H9 (cell line): ENCODE measurements around the gene MCF2L2. TPM values are rescaled to one million over a fixed set of nuclear protein-coding genes. Genes with fewer than 3 reads are reported as not detected.

Experiments used
- DNase-seq: peaks from one replicate; pipeline ENCODE4 v3.0.0-alpha.2; 2017
- H2AFZ ChIP-seq: one replicate; pipeline ENCODE4 v1.6.1; 2013; ENCODE audit warnings: mild to moderate bottlenecking, low read length, control low read depth, moderate library complexity
- H2AK5ac ChIP-seq: 2 replicates; pipeline ENCODE4 v1.6.1; 2013; ENCODE audit warnings: low read length, control low read depth, mixed read lengths; ENCODE audit not compliant: insufficient read length
- H2BK120ac ChIP-seq: one replicate; pipeline ENCODE4 v1.6.1; 2013; ENCODE audit warnings: low read depth, mild to moderate bottlenecking, low read length, control low read depth, inconsistent platforms; ENCODE audit not compliant: poor library complexity, severe bottlenecking
- H2BK12ac ChIP-seq: 2 replicates; pipeline ENCODE4 v1.6.1; 2013; ENCODE audit warnings: low read length, control low read depth, mixed read lengths, low read depth; ENCODE audit not compliant: insufficient read length
- H2BK15ac ChIP-seq: 2 replicates; pipeline ENCODE4 v1.6.1; 2013; ENCODE audit warnings: low read depth, low read length, control low read depth
- H2BK20ac ChIP-seq: one replicate; pipeline ENCODE4 v1.6.1; 2013; ENCODE audit warnings: low read depth, mild to moderate bottlenecking, low read length, control low read depth, inconsistent platforms; ENCODE audit not compliant: poor library complexity, severe bottlenecking
- H2BK5ac ChIP-seq: 2 replicates; pipeline ENCODE4 v1.6.1; 2013; ENCODE audit warnings: low read length, control low read depth, mixed read lengths; ENCODE audit not compliant: insufficient read length
- H3K14ac ChIP-seq: 2 replicates; pipeline ENCODE4 v1.6.1; 2013; ENCODE audit warnings: low read length, control low read depth; ENCODE audit not compliant: insufficient read depth
- H3K18ac ChIP-seq: 2 replicates; pipeline ENCODE4 v1.6.1; 2013; ENCODE audit warnings: low read depth, mild to moderate bottlenecking, mixed read lengths, low read length, control low read depth; ENCODE audit not compliant: insufficient read length
- H3K23ac ChIP-seq: 2 replicates; pipeline ENCODE4 v1.6.1; 2013; ENCODE audit warnings: low read length, control low read depth, mixed read lengths, low read depth; ENCODE audit not compliant: insufficient read length
- H3K23me2 ChIP-seq: 2 replicates; pipeline ENCODE4 v1.6.1; 2013; ENCODE audit warnings: low read depth, mild to moderate bottlenecking, mixed read lengths, low read length, control low read depth; ENCODE audit not compliant: insufficient read length, poor library complexity, severe bottlenecking
- H3K27ac ChIP-seq: 2 replicates; pipeline ENCODE4 v1.5.1; 2013; ENCODE audit warnings: low read length, control low read depth, mixed read lengths, low read depth; ENCODE audit not compliant: insufficient read length
- H3K27me3 ChIP-seq: 2 replicates; pipeline ENCODE4 v1.6.1; 2013; ENCODE audit warnings: low read length, control low read depth, inconsistent platforms; ENCODE audit not compliant: insufficient read depth
- H3K4ac ChIP-seq: 2 replicates; pipeline ENCODE4 v1.6.1; 2013; ENCODE audit warnings: low read depth, mild to moderate bottlenecking, control low read depth, inconsistent platforms, low read length, moderate library complexity
- H3K4me1 ChIP-seq: 2 replicates; pipeline ENCODE4 v1.6.1; 2013; ENCODE audit warnings: low read length, control low read depth, inconsistent platforms; ENCODE audit not compliant: insufficient read depth
- H3K4me2 ChIP-seq: 2 replicates; pipeline ENCODE4 v1.6.1; 2013; ENCODE audit warnings: low read length, control low read depth, mixed read lengths; ENCODE audit not compliant: insufficient read length, insufficient read depth
- H3K56ac ChIP-seq: 2 replicates; pipeline ENCODE4 v1.6.1; 2013; ENCODE audit warnings: low read depth, mild to moderate bottlenecking, mixed read lengths, low read length, control low read depth; ENCODE audit not compliant: insufficient read length
- H3K79me1 ChIP-seq: 2 replicates; pipeline ENCODE4 v1.6.1; 2013; ENCODE audit warnings: low read depth, mild to moderate bottlenecking, moderate library complexity, low read length, control low read depth, inconsistent platforms; ENCODE audit not compliant: insufficient read depth, poor library complexity, severe bottlenecking
- H3K79me2 ChIP-seq: 2 replicates; pipeline ENCODE4 v1.6.1; 2013; ENCODE audit warnings: low read length, control low read depth, inconsistent platforms; ENCODE audit not compliant: insufficient read depth
- H3K9ac ChIP-seq: 2 replicates; pipeline ENCODE4 v1.6.1; 2013; ENCODE audit warnings: low read length, control low read depth, mixed read lengths; ENCODE audit not compliant: insufficient read length; ENCODE audit errors: extremely low read depth
- H3K9me3 ChIP-seq: one replicate; pipeline ENCODE4 v1.6.1; 2013; ENCODE audit warnings: low read depth, low read length, inconsistent platforms; ENCODE audit not compliant: control insufficient read depth
- H3T11ph ChIP-seq: one replicate; pipeline ENCODE4 v1.6.1; 2013; ENCODE audit warnings: mild to moderate bottlenecking, low read length, control low read depth, inconsistent platforms
- H4K20me1 ChIP-seq: one replicate; pipeline ENCODE4 v1.6.1; 2013; ENCODE audit not compliant: control insufficient read depth, insufficient read length, insufficient read depth
- H4K5ac ChIP-seq: 2 replicates; pipeline ENCODE4 v1.6.1; 2013; ENCODE audit warnings: low read depth, mild to moderate bottlenecking, mixed read lengths, low read length, control low read depth; ENCODE audit not compliant: insufficient read length
- H4K8ac ChIP-seq: replicated peaks from 2 replicates; pipeline ENCODE4 v1.6.1; 2013; ENCODE audit warnings: low read length, control low read depth, mixed read lengths, low read depth; ENCODE audit not compliant: insufficient read length
- H4K91ac ChIP-seq: 2 replicates; pipeline ENCODE4 v1.6.1; 2013; ENCODE audit warnings: low read depth, mild to moderate bottlenecking, moderate library complexity, mixed read lengths, low read length, control low read depth; ENCODE audit not compliant: insufficient read length
- H3K27ac Mint-ChIP-seq, 3 experiments: 2 replicates in 2 of 3; 3 replicates in 1 of 3; pipeline ENCODE4 v1.8.0; 2020 to 2021; ENCODE audit warnings: mixed read lengths in 3 of 3, mild to moderate bottlenecking in 1 of 3, moderate library complexity in 1 of 3
- H3K27me3 Mint-ChIP-seq: 2 replicates; pipeline ENCODE4 v1.8.0; 2021; ENCODE audit warnings: low read depth, mild to moderate bottlenecking, moderate library complexity, mixed read lengths
- H3K36me3 Mint-ChIP-seq, 3 experiments: 2 replicates in 2 of 3; 3 replicates in 1 of 3; pipeline ENCODE4 v1.8.0; 2020 to 2021; ENCODE audit warnings: low read depth in 3 of 3, mixed read lengths in 3 of 3; ENCODE audit not compliant: insufficient read depth in 1 of 3
- H3K4me1 Mint-ChIP-seq, 2 experiments: 2 replicates each; pipeline ENCODE4 v1.8.0; 2020; ENCODE audit warnings: mixed read lengths in 2 of 2
- H3K4me3 Mint-ChIP-seq, 2 experiments: 2 replicates in 1 of 2; 3 replicates in 1 of 2; pipeline ENCODE4 v1.8.0; 2020 to 2021; ENCODE audit warnings: mild to moderate bottlenecking in 2 of 2, mixed read lengths in 2 of 2, moderate library complexity in 1 of 2
- H3K9me3 Mint-ChIP-seq, 2 experiments: 2 replicates in 1 of 2; 3 replicates in 1 of 2; pipeline ENCODE4 v1.8.0; 2020; ENCODE audit warnings: mild to moderate bottlenecking in 2 of 2, mixed read lengths in 2 of 2, moderate library complexity in 1 of 2
- WGBS: extraction: QIAGEN DNeasy Blood & Tissue Kit; methylation state at CpG from one replicate; pipeline ENCODE4 v1.1.7; 2013; ENCODE audit warnings: missing lambda C conversion rate, low lambda C conversion rate, mixed read lengths; ENCODE audit not compliant: insufficient read length; ENCODE audit errors: extremely low coverage; 5-methylcytosine and 5-hydroxymethylcytosine counted together
- total RNA-seq: library from RNA; stranded (reverse); gene quantifications from 2 replicates; pipeline ENCODE4 v1.2.1, GENCODE V29; 2021
- TF ChIP-seq, protein P1 (sequence below): fragments of 200-600 bp; sonication (generic); conservative IDR thresholded peaks from 3 replicates; pipeline ENCODE4 v1.8.0; 2021; ENCODE audit warnings: antibody characterized with exemption, mild to moderate bottlenecking

The MCF2L2 gene
- total RNA-seq, 1 experiment from 2014 or later: 6.4 TPM

DNA sequence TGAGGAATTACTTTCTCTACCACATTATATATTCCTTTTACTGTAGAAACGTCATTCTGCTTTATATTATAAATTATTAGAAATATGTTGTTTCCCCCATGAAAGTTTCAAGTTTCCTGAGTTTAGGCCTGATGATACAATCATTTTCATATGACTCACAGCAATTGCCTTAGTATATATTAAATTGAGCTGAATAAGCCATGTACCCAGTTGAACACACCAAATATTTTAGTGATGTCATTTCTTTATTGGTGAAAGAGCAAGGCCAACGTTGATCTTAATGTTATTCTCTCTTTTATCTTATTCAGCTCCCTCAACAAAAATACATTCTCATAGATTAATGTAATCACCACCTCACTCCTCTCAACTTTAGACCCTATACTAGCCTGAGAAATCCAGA lies 144.5 kb downstream of the MCF2L2 start:
- WGBS: no CpG with 5 or more reads among the region's 2 CpGs
- Histone ChIP-seq H3K23me2 (no peaks in the 10 kb centered on the region), H2BK120ac (no peak overlapping the region), H2BK15ac (no peak overlapping the region), H3K79me2 (no peaks in the 10 kb centered on the region), H2BK20ac (no peak overlapping the region), H4K20me1 (no peaks in the 10 kb centered on the region), H3K9me3 (no peaks in the 10 kb centered on the region), H4K5ac (no peak overlapping the region), H3K4me1 (no peaks in the 10 kb centered on the region; the same call in 1 of the 2 replicates), H2BK5ac (no peak overlapping the region), H3K14ac (no peak overlapping the region), H4K91ac (no peak overlapping the region), H2AFZ (no peak overlapping the region), H3K4me2 (no peak overlapping the region), H3K27me3 (no peaks in the 10 kb centered on the region), H3T11ph (no peak overlapping the region), H2AK5ac (no peak overlapping the region), H3K18ac (no peak overlapping the region), H3K4ac (no peak overlapping the region), H2BK12ac (no peak overlapping the region), H3K56ac (no peak overlapping the region), H4K8ac (no peak overlapping the region), H3K9ac (no peak overlapping the region), H3K27ac (no peak overlapping the region), H3K23ac (no peak overlapping the region), H3K79me1 (no peaks in the 10 kb centered on the region)
- H3K9me3 Mint-ChIP-seq: no peaks in the 10 kb centered on the region
- H3K4me3 Mint-ChIP-seq: no peak overlapping the region
- TF ChIP-seq, protein P1, sequence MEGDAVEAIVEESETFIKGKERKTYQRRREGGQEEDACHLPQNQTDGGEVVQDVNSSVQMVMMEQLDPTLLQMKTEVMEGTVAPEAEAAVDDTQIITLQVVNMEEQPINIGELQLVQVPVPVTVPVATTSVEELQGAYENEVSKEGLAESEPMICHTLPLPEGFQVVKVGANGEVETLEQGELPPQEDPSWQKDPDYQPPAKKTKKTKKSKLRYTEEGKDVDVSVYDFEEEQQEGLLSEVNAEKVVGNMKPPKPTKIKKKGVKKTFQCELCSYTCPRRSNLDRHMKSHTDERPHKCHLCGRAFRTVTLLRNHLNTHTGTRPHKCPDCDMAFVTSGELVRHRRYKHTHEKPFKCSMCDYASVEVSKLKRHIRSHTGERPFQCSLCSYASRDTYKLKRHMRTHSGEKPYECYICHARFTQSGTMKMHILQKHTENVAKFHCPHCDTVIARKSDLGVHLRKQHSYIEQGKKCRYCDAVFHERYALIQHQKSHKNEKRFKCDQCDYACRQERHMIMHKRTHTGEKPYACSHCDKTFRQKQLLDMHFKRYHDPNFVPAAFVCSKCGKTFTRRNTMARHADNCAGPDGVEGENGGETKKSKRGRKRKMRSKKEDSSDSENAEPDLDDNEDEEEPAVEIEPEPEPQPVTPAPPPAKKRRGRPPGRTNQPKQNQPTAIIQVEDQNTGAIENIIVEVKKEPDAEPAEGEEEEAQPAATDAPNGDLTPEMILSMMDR: no peak
- H3K4me1 Mint-ChIP-seq: peaks cover 7 to 8% of the 10 kb centered on the region in 2 experiments
- H3K36me3 Mint-ChIP-seq: no peaks in the 10 kb centered on the region; a peak in 1 of 7 replicates
- no peak overlapping the region for H3K27ac Mint-ChIP-seq
- H3K27me3 Mint-ChIP-seq: no peaks in the 10 kb centered on the region
- DNase-seq: no peak
